Ureter (tissue), 1 donor: ENCODE results near the gene ALLC. TPM values are rescaled to one million over a fixed set of nuclear protein-coding genes. Genes with fewer than 3 reads are reported as not detected.
A peak's percentile ranks its signal among the peaks of the same experiment; 100 is the strongest.

Experiments used
- DNase-seq: peaks from one replicate; pipeline ENCODE4 v3.0.0-alpha.2; 2020; ENCODE audit warnings: low spot score
- total RNA-seq: library from RNA; stranded (reverse); gene quantifications from one replicate; pipeline ENCODE4 v1.2.4, GENCODE V29; 2023
- donor health status: DM: yes; HTN: yes; CAD: no.

Gene ALLC
- total RNA-seq, 1 donor from 2014 or later = not detected

DNA sequence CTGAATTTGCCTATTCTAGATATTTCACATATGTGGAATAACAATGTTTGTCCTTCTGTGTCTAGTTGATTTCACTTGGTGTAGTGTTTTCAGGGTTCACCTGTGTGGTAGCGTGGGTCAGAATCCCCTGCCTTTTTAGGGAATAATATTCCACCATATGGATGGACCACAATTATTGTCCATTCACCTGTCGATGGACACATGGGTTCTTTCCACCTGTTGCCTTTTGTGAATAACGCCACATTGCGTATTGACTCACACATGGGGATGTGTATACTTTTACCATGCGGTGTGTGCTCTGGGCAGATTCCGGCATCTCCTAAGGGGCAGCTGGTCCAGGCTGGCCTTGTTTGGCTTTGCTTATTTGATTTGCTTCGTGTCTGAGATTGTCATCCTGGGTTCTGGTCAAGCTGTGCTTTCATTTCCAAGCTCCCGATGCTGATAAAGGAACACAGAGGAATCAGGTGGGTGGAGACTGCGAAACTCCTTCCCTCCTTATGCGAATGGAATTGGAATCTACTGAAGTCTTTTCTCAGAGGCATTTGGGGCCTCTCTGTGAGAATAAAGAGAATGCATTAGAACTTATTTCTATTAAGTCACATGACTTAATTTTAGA lies 18.9 kb upstream of the ALLC start:
- peak; percentile 27 for DNase-seq

DNA sequence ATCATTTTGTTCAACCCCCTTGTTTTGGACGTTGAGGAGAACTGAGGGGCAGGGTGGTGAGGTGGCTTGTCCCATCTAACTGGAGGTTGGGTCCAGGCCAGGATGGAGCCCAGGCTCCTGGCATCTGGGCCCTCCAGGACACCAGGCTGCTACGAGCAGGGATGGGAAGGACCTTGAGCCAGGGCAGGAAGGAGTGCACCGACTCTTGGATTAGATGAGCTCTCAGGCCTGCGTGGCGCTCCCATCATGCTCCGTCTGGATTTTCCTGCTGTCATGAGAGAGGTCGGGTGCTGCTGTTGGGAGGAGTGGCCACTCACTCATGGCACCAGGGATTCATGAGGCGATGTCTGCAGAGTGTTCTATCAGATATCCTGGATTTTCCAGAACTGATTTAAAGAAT lies 18.3 kb upstream of the ALLC start:
- DNase-seq = no peak

DNA sequence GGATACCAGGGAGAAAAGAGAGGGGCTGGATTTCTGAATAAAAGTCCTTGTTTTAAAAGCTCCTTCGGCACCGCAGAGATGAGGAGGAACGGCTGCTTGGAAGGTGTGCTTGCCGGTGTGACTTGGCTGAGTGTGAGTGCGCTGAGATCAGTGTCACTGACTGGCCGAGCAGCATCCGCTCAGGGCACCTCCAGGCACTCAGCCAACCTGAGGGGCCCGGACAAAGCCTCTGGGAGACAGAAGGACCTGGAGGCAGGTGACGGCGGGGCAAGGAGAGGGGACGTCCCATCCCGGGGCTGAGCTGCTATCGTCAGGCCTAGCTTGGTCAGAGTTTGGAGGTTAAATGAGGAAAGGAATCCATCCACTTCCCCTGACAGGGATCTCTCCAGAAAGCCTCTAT lies 16.8 kb upstream of the ALLC start:
- DNase-seq = no peak

- no peak for DNase-seq
Observed at GRCh38 chr2:3641841-3642421, 16.1 kb upstream of the ALLC start.

DNA sequence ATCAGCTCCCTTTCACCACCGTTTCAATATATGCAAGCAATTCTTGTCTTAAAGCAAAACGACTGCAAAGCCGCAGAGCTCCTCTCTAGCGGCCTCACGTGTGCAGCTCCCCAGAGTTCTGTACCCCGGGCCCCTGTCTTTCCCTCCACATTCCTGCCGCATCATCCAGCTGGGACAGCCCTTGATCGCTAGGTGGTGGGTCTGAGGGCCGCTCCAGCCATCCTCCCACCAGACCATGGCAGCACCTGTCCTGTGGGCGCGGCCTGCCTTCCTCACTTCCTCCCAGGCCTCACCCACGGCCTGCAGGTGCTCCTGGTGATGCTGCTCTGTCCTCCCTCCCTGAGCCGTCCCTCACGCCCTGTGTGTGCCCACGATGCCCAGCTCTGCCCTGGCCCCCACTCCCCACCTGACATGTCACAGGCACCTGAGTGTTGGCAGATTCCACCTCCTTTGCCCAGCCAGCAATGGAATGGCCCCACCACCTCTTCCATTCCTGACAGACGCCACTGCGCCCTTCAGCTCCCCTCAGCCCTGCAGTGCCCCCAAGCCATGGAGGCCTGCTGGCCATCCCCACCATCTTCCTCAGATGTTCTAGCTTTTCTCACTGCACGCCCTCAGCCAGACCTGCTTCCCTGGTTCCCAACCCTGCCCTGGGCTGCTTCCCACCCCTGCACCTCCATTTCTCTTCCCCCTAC lies 15.3 kb upstream of the ALLC start:
- no peak for DNase-seq

DNA sequence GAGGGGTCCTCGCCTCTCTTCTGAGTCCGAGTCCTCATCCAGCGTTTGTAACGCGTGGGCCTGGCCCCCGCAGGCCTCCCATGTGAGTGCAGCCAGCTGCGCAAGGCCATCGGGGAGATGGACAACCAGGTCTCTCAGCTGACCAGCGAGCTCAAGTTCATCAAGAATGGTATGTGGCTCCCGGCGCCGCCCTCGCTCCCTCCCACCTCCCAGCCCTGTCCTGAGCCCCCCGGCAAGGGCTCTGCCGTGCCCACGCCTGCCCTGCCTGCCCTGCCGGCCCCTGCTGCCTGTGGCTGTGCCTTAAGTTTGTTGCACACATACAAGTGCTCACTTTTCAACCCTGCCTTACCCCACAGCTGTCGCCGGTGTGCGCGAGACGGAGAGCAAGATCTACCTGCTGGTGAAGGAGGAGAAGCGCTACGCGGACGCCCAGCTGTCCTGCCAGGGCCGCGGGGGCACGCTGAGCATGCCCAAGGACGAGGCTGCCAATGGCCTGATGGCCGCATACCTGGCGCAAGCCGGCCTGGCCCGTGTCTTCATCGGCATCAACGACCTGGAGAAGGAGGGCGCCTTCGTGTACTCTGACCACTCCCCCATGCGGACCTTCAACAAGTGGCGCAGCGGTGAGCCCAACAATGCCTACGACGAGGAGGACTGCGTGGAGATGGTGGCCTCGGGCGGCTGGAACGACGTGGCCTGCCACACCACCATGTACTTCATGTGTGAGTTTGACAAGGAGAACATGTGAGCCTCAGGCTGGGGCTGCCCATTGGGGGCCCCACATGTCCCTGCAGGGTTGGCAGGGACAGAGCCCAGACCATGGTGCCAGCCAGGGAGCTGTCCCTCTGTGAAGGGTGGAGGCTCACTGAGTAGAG lies 14.4 kb upstream of the ALLC start:
- DNase-seq = no peak

DNA sequence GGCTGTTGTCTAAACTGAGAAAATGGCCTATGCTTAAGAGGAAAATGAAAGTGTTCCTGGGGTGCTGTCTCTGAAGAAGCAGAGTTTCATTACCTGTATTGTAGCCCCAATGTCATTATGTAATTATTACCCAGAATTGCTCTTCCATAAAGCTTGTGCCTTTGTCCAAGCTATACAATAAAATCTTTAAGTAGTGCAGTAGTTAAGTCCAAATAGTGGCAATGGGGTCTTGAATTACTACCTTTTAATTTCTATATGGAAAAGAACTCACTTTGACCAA lies 13.8 kb upstream of the ALLC start:
- no peak for DNase-seq

GRCh38 chr2:3644891-3645605 lies 13.0 kb upstream of the ALLC start:
- no peak for DNase-seq

DNA sequence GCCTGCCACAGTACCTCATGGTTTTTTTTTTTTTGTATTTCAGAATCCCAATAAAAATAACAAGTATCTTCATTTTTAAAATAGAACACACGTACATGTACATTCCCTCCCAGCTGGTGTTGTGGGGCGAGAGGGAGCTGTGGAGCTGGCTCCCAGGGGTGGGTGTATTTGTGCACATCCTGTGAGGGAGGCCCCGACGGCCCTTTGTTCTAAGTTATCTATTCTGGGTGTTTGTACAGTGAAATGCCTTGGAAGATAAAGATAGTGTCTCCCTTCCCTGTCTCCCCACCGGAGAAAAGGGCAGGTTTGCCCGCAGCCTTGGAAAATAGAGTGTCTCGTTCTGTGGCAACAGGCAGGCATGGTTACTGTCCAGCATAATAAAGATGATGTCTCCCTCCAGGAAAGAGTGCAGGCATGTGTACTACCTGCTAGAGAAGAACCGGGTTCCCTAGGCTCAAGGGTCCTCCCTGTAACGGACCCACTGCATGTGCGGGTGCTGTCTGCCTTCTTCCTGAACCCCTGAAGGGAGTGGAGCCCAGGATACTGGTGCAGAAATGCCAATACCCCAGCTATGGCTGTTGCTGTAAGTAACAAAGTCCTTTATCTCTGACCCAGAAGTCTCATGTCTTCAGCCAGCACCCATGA lies 12.1 kb upstream of the ALLC start:
- no peak for DNase-seq

DNA sequence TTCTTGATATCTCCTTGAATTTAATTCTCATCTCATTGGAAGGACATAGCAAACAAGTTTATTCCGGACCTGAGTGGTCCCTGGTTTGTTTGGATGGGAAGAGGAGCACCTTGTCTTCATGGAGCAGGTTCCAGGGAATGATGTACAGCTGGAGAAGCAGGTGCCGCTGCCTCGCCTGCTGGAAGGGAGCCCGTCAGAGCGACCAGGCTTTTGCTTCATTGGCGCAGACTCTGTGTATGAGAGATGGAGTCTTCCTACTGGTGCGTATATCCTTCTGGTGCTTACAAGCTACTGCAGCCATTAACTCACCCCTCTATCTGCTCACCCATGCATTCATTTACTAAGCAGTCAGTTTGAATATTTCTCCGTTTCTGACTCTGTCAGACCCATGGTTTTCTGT lies 11.6 kb upstream of the ALLC start:
- DNase-seq = no peak

- DNase-seq = no peak
Observed at GRCh38 chr2:3647246-3647645, 10.8 kb upstream of the ALLC start.

GRCh38 chr2:3647831-3648651 lies 10.0 kb upstream of the ALLC start:
- no peak for DNase-seq

GRCh38 chr2:3648652-3649177 lies 9.3 kb upstream of the ALLC start:
- DNase-seq = no peak

- no peak for DNase-seq
Observed at GRCh38 chr2:3649581-3649980, 8.4 kb upstream of the ALLC start.

GRCh38 chr2:3650140-3650920 lies 7.7 kb upstream of the ALLC start:
- no peak for DNase-seq

- DNase-seq = peak; percentile 67
Observed at GRCh38 chr2:3651691-3652648, 6.0 kb upstream of the ALLC start.

GRCh38 chr2:3652896-3653625 lies 4.9 kb upstream of the ALLC start:
- no peak for DNase-seq

DNA sequence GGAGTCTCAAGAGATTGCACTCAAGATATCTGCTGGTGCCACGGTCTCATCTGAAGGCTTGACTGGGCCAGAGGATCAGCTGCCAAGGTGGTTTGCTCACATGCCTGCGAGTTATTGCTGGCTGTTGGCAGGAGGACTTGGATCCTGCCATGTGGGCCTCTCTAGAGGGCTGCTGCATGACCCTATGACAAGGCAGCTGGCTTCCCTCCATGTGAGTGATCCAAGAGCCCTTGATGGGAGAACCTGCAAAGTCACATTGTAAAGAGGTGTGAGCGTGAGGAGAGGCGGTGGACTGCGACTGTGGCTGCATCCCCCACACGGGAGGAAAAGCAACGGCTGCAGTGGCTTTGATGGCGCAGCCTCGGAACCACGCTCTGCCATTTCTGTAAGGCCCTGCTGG lies 4.0 kb upstream of the ALLC start:
- DNase-seq = no peak
